CD1c-positive myeloid dendritic cell (primary cell): Measurements from ENCODE around the gene NRARP.

Source experiments
- DNase-seq: peaks from one replicate; pipeline ENCODE4 v3.0.0-alpha.2; 2016; ENCODE audit errors: extremely low spot score

The NRARP gene

GRCh38 chr9:137298401-137299202 is 3.5 kb downstream of the NRARP start:
- no peak for DNase-seq

DNA sequence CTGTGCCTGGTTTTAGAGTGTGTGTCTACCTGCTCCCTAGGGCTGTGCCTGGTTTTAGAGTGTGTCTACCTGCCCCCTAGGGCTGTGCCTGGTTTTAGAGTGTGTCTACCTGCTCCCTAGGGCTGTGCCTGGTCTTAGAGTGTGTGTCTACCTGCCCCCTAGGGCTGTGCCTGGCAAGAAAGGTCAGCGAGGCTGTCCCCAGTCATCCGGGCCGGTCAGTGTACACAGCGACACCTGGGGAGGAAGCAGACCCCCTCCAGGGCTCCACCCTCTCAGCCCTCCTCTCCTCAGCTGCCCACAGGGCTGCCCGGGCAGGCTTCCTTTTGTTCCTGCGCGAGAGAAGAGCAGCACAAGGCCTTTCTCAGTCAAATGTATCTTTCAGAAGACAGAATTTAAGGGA is 4.1 kb downstream of the NRARP start:
- no peak for DNase-seq

DNA sequence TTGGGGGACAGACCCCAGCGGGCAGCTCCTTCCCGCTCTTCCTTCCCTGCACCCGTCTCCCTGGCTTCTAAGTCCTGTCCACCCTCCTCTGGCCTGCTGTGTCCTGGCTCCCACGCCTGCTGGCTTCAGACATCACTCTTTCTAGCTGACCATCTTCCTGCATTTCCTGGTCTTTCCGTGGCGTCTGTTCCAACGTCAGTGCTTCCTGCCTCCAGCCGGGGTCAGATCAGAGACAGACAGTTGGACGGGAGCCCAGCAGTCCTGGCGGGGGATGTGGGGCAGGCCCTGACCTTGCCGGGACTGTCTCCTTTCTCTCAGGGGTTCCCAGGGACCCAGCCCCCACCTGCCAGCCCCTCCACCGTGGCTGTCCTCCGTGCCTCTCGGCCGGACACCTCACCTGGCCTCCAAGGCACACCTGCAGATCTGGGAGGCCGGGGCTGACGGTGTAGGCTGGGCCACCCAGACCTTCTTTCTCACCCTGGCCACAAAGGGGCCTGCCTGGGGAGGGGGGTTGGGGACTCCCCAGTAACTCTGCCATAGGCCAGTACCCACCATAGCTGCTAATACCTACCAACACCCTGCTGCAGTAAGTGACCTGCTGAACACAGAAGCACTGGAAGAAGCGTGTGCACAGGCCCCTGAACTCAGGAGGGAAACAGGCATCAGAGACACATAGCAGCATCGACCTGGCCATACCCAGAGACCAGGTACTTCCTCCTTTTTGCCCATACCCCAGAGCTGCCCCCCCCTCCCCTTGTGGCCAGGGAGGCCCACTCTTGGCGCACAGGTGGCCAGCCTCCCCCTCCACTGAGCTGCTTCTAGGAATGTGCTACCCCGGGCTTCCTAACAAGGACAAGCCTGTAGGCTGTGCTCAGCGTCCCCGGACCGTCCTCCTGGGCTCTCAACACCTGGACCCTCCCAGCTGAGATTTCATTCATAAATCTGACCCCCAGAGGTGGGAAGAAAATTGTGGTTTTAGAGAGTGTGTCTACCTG is 5.1 kb downstream of the NRARP start:
- DNase-seq, result no peak

DNA sequence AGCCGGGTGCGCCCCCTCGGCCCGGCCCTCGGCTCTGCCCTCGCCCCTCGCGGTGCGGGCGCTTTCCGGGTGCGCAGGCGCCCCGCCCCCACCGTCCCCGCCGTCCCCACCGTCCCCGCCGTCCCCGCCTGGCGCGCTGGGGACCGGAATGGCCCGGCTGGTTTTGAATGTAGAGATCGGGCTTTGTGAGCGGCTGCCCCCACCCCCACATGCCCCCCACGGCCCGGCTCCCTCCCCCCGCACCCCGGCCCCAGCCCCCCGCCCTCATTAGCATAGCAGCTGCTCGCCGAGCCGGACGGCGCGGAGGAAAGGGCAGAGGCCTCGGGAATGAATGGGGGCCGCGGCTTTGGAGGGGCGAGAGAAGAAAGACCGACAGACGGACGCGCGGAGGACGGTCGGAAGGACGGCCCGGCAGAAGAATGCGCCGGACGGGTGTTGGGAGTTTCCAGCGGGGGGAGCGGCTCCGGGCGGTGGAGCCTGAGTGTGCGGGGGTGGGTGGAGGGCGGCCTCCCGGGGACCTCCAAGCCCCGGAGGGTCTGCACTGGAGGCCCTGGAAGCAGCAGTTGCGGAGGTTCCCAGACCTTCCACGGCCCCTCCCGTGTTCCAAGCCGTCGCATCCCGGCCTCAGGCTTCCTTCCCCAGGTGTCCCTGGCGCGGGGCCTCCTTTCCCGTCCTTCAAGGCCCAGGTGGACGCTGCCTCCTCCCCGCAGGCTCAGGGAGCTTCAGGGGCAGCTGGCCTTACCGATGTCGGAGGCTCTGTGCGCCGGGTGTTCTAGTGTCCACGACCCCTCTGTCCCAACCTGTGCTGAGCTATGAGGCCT is 6.0 kb downstream of the NRARP start:
- no peak for DNase-seq

- DNase-seq, result peak; percentile 52
These were observed 6.7 kb downstream of the NRARP start for GRCh38 chr9:137295238-137295811.

DNA sequence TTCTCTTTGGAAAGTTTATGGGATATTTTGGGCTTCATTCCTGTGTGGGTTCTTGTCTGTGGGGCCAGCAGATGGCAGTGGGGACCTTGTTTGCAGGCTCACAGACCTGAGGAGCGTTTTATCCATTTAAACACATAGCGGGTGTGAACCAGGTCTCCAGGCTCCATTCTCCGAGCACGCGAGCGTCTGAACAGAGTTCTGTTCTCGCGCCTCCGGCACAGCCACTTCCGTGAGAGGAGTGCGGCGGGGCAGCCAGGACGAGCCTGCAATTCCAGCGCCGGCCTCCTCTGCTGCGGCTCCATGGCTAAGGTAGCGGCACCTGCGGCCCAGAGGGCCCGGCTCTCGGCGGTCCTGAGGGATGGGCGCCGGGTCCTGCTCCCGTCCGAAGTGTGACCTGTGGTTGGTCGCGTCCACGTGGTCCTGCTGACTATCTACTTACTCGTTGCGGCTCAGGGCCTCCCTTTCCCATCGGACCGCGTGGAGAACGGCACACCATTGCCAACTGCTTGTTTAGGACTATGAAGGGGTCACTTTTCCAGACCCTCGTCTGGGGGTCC is 7.3 kb downstream of the NRARP start:
- peak; percentile 26 for DNase-seq

- DNase-seq, result peak; percentile 38
These were observed 7.9 kb downstream of the NRARP start for GRCh38 chr9:137294091-137294680.

DNA sequence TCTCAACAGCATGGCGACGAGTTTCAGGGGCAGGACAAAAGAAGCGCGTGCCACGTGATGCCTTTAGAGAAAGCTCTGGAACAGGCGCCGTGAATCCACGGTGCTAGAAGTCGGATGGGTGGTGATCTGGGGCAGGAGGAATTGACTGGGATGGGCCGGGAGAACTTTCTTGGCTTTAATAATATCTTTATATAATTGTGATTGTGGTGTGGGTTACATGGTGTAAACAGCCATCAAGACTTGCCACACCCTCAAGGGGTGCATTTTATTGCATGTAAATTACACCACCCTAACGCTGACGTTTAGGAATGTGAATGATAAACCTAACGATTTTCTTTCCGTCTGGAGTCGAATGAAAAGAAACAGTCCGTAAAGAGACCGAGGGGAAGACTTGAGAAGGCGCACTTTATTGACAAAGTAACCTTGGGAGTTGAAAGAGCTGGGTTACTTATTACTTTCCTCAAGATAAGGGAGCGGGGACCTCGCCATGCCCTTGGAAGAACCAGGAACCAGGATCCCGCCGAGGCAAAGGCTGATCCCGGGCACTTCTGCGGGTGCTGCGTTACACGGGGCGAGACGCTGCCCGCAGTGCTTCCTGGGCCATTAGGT is 8.5 kb downstream of the NRARP start:
- no peak for DNase-seq

GRCh38 chr9:137293094-137293481 is 9.0 kb downstream of the NRARP start:
- no peak for DNase-seq

DNA sequence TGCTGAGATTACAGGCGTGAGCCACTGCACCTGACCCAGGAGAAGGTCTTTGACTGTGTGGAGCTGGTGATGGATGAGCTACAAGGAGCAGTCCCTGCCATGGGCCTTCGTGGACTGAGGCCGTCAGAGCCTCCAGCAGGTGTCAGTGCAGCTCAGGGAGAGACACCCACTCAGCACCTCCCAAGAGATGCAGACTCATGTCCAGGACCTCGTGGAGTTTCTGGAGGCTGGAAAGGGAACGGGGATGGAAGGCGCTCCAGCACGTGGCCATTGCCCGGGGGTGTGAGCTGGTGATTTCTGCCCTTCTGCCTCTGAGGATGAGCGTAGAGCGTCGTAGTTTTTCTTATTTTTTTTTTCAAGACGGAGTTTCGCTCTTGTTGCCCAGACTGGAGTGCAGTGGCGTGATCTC is 15.1 kb downstream of the NRARP start:
- DNase-seq, result peak; percentile 55

- DNase-seq, result no peak
These were observed 20.5 kb downstream of the NRARP start for GRCh38 chr9:137281345-137282116.

DNA sequence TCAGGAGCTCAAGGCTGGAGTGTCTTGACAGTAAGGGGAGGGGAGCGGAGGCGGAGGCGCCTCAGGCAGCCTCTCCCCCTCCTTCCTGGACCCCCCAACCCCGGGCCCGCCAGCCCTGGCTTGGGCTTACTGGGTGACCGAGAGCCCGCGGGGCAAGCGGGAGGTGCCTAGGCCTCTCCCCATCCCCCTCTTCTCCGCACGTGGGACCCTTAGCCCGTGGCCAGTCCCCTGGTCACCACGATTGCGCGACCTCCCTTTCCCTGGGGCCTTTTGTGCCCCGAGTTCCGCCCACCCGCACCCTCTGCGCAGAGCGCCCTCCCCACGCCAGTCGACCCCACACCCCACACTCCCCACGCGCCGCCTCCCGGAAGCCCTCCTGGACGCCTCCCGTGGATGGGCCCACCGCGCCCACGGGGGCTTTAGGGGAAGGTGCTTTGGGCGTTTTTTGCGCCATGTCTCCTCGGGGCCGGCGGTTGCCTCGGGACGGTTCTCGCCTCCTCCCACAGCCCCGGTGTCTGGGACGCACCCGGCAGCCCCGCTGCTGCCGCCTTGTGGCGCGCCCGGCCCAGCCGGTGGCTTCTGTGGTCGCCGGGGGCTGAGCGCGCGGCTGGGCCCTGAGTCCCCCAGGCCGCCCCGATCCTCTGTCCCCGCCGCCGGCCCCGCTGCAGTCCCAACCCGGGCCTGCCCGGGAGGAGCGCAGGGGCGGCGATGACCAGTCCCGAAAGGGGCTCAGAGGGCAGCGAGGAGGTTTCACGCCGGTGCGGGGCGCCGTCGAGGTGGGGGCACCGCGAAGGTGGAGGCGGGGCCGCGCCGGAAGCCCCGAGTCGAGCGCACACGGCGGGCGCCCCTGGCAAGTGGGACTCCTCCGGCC is 21.4 kb downstream of the NRARP start:
- DNase-seq, result peak; percentile 20

DNA sequence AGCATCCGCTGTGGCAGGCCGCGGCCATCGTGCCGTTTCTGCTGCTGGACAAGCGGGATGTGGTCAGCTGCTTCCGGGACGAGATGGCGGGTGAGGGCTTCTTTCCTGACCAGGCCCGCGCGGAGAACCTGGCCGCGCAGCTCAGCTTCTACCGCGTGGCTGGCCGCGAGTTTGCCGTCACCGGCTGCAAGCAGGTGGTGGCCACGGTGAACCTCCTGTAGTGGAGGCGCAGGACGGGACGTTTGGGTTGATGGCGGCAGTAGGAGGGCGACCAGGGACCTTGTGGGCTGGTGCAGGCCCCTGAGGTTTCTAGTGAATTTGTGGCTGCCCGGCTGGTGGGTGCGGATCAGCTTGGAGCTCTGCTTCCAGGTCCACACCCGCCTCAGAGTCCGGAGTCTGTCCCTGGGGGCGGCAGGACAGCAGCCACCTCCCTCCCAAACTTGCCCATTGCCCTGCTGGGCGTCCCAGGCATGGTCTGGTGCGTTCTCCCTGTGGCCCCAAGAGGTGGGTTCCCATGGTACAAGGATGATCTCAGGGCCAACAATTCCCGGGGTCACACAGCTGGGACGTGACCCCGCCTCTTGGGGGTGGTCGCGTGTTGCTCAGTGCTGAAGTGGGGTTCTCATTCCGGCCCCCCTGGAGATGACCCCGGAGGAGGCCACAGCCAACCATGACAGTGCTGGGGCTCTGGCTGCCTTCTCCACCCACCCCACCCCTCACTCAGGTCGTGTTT is 22.2 kb downstream of the NRARP start:
- DNase-seq, result no peak

- no peak for DNase-seq
These were observed 23.1 kb downstream of the NRARP start for GRCh38 chr9:137278721-137279711.

- DNase-seq, result peak; percentile 44
These were observed 23.9 kb downstream of the NRARP start for GRCh38 chr9:137278061-137278701.
